Stimulated activated CD8-positive, alpha-beta memory T cell treated with anti-CD3 and anti-CD28 coated beads, Interleukin-15, amount 100 ng/mL, for 48 hours (primary cell): Measurements from ENCODE around the gene MGAT5B.

Source experiments
- DNase-seq, 2 donors: peaks; one replicate each; pipeline ENCODE4 v3.0.0-alpha.2; 2020; ENCODE audit warnings: low read depth in 2 of 2

The MGAT5B gene

GRCh38 chr17:76879691-76880090, 11.5 kb downstream of the MGAT5B start:
- no peak for DNase-seq

- no peak for DNase-seq
These were observed 12.1 kb downstream of the MGAT5B start for GRCh38 chr17:76880268-76880667.

GRCh38 chr17:76880971-76881370, 12.8 kb downstream of the MGAT5B start:
- DNase-seq = no peak

GRCh38 chr17:76881408-76881807, 13.2 kb downstream of the MGAT5B start:
- no peak for DNase-seq

- no peak for DNase-seq
These were observed 13.8 kb downstream of the MGAT5B start for GRCh38 chr17:76881966-76882365.

GRCh38 chr17:76883744-76884525, 15.7 kb downstream of the MGAT5B start:
- no peak for DNase-seq

GRCh38 chr17:76884995-76885893, 17.0 kb downstream of the MGAT5B start:
- no peak for DNase-seq

- no peak for DNase-seq
These were observed 17.7 kb downstream of the MGAT5B start for GRCh38 chr17:76885894-76886290.

GRCh38 chr17:76886395-76886794, 18.2 kb downstream of the MGAT5B start:
- no peak for DNase-seq

GRCh38 chr17:76887802-76888201, 19.6 kb downstream of the MGAT5B start:
- DNase-seq = no peak

- no peak for DNase-seq
These were observed 20.5 kb downstream of the MGAT5B start for GRCh38 chr17:76888661-76889060.

- DNase-seq = no peak
These were observed 21.1 kb downstream of the MGAT5B start for GRCh38 chr17:76889323-76889722.

- no peak for DNase-seq
These were observed 24.1 kb downstream of the MGAT5B start for GRCh38 chr17:76892329-76892728.

GRCh38 chr17:76893623-76894334, 25.6 kb downstream of the MGAT5B start:
- DNase-seq = no peak

- DNase-seq = no peak
These were observed 26.6 kb downstream of the MGAT5B start for GRCh38 chr17:76894842-76895241.

- no peak for DNase-seq
These were observed 28.8 kb downstream of the MGAT5B start for GRCh38 chr17:76897023-76897422.

- DNase-seq = no peak
These were observed 31.2 kb downstream of the MGAT5B start for GRCh38 chr17:76899414-76899813.

- DNase-seq = no peak
These were observed 32.5 kb downstream of the MGAT5B start for GRCh38 chr17:76900723-76901122.

- DNase-seq = no peak
These were observed 33.5 kb downstream of the MGAT5B start for GRCh38 chr17:76901542-76902197.

- no peak for DNase-seq
These were observed 34.3 kb downstream of the MGAT5B start for GRCh38 chr17:76902476-76902875.

GRCh38 chr17:76903631-76904030, 35.4 kb downstream of the MGAT5B start:
- DNase-seq = no peak

GRCh38 chr17:76904116-76904515, 35.9 kb downstream of the MGAT5B start:
- DNase-seq = no peak
